Ovary (tissue), 9 donors: ENCODE results near the gene CAMTA1. TPM values are rescaled to one million over a fixed set of nuclear protein-coding genes. Genes with fewer than 3 reads are reported as not detected.

Experiments
- DNase-seq, 5 donors: peaks; one replicate each; pipeline ENCODE4 v3.0.0-alpha.2; 2019 to 2020
- H3K27ac ChIP-seq, 2 donors: fragments of 200-600 bp; one replicate each; pipeline versions ENCODE4 v1.5.1 to v1.8.0; 2019 to 2022
- H3K27me3 ChIP-seq: fragments of 200-600 bp; one replicate; pipeline ENCODE4 v1.8.0; 2022
- H3K36me3 ChIP-seq: fragments of 200-600 bp; sonication (generic); one replicate; pipeline ENCODE4 v1.5.1; 2019
- H3K4me1 ChIP-seq: one replicate; pipeline ENCODE4 v1.8.1; 2013; ENCODE audit warnings: mild to moderate bottlenecking, moderate library complexity; ENCODE audit not compliant: insufficient read depth
- H3K4me3 ChIP-seq: fragments of 200-600 bp; sonication (generic); one replicate; pipeline ENCODE4 v1.5.1; 2017
- H3K9me3 ChIP-seq, 2 donors: fragments of 200-600 bp in 1 of 2; sonication (generic) in 1 of 2; one replicate each; pipeline versions ENCODE4 v1.5.1 to v1.8.1; 2013 to 2019; ENCODE audit warnings: mild to moderate bottlenecking in 1 of 2, moderate library complexity in 1 of 2
- EP300 ChIP-seq: sonication (generic); formaldehyde crosslinking; IDR thresholded peaks from one replicate; pipeline ENCODE4 v1.6.1; 2017; ENCODE audit warnings: antibody characterized with exemption
- POLR2A ChIP-seq: fragments of 450-650 bp; IDR thresholded peaks from one replicate; pipeline ENCODE4 v1.6.1; 2017; ENCODE audit warnings: antibody characterized with exemption, mild to moderate bottlenecking, moderate library complexity
- WGBS, 3 donors: extraction: QIAGEN DNeasy Blood & Tissue Kit in 1 of 3; methylation state at CpG; one replicate each; pipeline versions ENCODE4 v1.1.5 to v1.1.7; 2013 to 2017; 5-methylcytosine and 5-hydroxymethylcytosine counted together
- intact Hi-C, 4 donors: fragments of 100-400 bp; cut with DNase I; formaldehyde crosslinking; loops; one replicate each; pipeline versions ENCODE4 v1.11.0 to v1.15.1; 2022 to 2023
- polyA plus RNA-seq, 2 donors: library from polyadenylated mRNA; stranded (reverse); fragments of 200-250 nt in 1 of 2; fragments of 350-450 nt in 1 of 2; fragmentation: Illumina TruSeq in 1 of 2; extraction: RNeasy Lipid Tissue Mini Kit (QIAGEN cat#74804) in 1 of 2; gene quantifications; one replicate each; pipeline ENCODE4 v1.2.3, GENCODE V29; 2013 to 2014
- total RNA-seq, 7 donors: library from RNA; depleted of rRNA in 2 of 7; stranded (reverse); fragments of >200 nt in 2 of 7; fragmentation: NEBNext Ultra II Directional in 3 of 7; extraction: Animal tissue kit (Norgen Biotek cat#: 25700) in 3 of 7; gene quantifications; one replicate each; pipeline versions ENCODE4 v1.1.0 to v1.2.4, GENCODE V29; 2016 to 2023
- TF ChIP-seq, protein P1 (sequence below), 3 donors: fragments of 450-650 bp in 2 of 3; fragments of 200-600 bp in 1 of 3; IDR thresholded peaks; one replicate each; pipeline versions ENCODE4 v1.5.1 to v1.8.0; 2016 to 2022; ENCODE audit warnings: antibody characterized with exemption in 3 of 3, mild to moderate bottlenecking in 1 of 3
- donor health status: DM: no; HTN: no; CAD: no; lungs with moderate emphysema.
- donor health status: DM: no; HTN: no; CAD: no.
- donor health status: Bipolar disorder and iron deficiency.
- donor health status: DM: yes; HTN: yes; CAD: no.
- donor health status: DM: no; HTN: no; CAD: no.
- donor health status: DM: yes; HTN: yes; CAD: no.

CAMTA1 gene
- total and polyA plus RNA-seq, 9 donors = 51.1 to 150 (median 67.4) TPM

DNA sequence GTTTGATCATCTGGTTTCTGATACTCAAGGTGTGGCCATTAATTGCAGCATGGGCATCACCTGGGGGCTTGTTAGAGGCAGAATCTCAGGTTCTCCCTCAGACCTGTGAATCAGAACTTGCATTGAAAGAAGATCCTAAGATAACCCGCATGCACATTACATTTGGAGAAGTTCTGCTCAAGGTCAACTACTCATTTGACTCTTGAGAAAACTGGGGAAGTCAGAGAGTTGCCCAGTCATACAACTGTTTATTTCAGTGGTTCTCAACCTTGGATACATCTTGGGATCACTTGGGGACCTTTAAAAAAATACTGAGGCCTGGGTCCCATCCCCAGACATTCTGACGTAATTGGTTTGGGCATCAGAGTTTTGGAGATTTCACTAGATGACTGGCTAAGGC lies 30.5 kb downstream of the CAMTA1 start:
- 93 to 98% (median 96%) methylated on average over 2 of the region's 2 CpGs for WGBS, 3 donors
- no peaks in the 10 kb centered on the region for H3K27me3 ChIP-seq
- no peak overlapping the region for H3K4me3 ChIP-seq

GRCh38 chr1:6819246-6820040 lies 34.2 kb downstream of the CAMTA1 start:
- Histone ChIP-seq H3K4me1 (peaks cover 8% of the 10 kb centered on the region), H3K27ac (no peak overlapping the region), H3K4me3 (no peak overlapping the region), H3K27me3 (no peaks in the 10 kb centered on the region), H3K9me3 (no peaks in the 10 kb centered on the region), H3K36me3 (no peaks in the 10 kb centered on the region)
- WGBS, 3 donors = 79 to 84% (median 83%) methylated on average over 6 of the region's 6 CpGs
- no peak for DNase-seq
- intact Hi-C loops = no loop called here
- no peak for TF ChIP-seq POLR2A
- TF ChIP-seq, protein P1, sequence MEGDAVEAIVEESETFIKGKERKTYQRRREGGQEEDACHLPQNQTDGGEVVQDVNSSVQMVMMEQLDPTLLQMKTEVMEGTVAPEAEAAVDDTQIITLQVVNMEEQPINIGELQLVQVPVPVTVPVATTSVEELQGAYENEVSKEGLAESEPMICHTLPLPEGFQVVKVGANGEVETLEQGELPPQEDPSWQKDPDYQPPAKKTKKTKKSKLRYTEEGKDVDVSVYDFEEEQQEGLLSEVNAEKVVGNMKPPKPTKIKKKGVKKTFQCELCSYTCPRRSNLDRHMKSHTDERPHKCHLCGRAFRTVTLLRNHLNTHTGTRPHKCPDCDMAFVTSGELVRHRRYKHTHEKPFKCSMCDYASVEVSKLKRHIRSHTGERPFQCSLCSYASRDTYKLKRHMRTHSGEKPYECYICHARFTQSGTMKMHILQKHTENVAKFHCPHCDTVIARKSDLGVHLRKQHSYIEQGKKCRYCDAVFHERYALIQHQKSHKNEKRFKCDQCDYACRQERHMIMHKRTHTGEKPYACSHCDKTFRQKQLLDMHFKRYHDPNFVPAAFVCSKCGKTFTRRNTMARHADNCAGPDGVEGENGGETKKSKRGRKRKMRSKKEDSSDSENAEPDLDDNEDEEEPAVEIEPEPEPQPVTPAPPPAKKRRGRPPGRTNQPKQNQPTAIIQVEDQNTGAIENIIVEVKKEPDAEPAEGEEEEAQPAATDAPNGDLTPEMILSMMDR (IDR thresholded peaks at IDR 0.05) = no peak
- no peak for TF ChIP-seq EP300

More for the DNA sequence above, 30.5 kb downstream of the CAMTA1 start:
- intact Hi-C loops = no loop called here
- H3K27ac ChIP-seq = no peak overlapping the region
- H3K4me1 ChIP-seq = peaks cover 12% of the 10 kb centered on the region
- no peak for DNase-seq
- no peaks in the 10 kb centered on the region for H3K9me3 ChIP-seq
- TF ChIP-seq, protein P1 (IDR thresholded peaks at IDR 0.05) = no peak
- TF ChIP-seq POLR2A (no peak), EP300 (no peak)
- H3K36me3 ChIP-seq = no peaks in the 10 kb centered on the region

DNA sequence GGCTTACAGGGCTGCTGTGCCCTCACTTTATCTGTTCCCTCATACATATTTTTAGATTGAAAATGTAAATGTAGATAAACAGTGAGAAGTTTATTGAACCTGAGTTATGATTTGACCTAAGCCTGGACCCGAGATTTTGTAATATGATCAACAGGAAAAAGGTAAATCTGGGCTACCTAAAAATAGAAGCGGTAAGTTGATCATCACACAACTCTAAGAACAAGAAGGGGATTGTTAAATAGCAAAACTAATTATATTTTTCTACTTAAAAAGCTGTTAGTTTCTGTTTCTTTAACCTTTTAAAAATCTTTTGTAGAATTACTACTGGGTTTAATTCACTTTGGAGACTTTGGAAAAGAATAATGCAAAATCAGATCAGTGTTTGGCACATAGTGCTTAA lies 35.6 kb downstream of the CAMTA1 start:
- intact Hi-C loops = no loop called here
- 82 to 88% (median 83%) methylated on average over 2 of the region's 2 CpGs for WGBS, 3 donors
- H3K9me3 ChIP-seq = no peaks in the 10 kb centered on the region
- no peak overlapping the region for H3K4me3 ChIP-seq
- H3K27me3 ChIP-seq = no peaks in the 10 kb centered on the region
- no peak overlapping the region for H3K27ac ChIP-seq
- DNase-seq = no peak
- TF ChIP-seq EP300 = no peak
- TF ChIP-seq POLR2A = no peak
- TF ChIP-seq, protein P1 (IDR thresholded peaks at IDR 0.05) = no peak
- peaks cover 8% of the 10 kb centered on the region for H3K4me1 ChIP-seq
- no peaks in the 10 kb centered on the region for H3K36me3 ChIP-seq

- 63 to 69% (median 67%) methylated on average over 10 of the region's 10 CpGs for WGBS, 3 donors
- H3K9me3 ChIP-seq = no peaks in the 10 kb centered on the region
Observed at GRCh38 chr1:6822530-6823359, 37.5 kb downstream of the CAMTA1 start.

More at GRCh38 chr1:6822530-6823359, 37.5 kb downstream of the CAMTA1 start:
- Histone ChIP-seq H3K36me3 (no peaks in the 10 kb centered on the region), H3K4me1 (peaks cover 10% of the 10 kb centered on the region), H3K27ac (no peak overlapping the region), H3K4me3 (no peak overlapping the region), H3K27me3 (no peaks in the 10 kb centered on the region)
- DNase-seq = no peak
- intact Hi-C loops = no loop called here
- TF ChIP-seq POLR2A = no peak
- TF ChIP-seq EP300 = no peak
- TF ChIP-seq, protein P1 (IDR thresholded peaks at IDR 0.05) = no peak
